Subcutaneous adipose tissue (tissue), 4 donors: ENCODE results near the gene VWF. TPM values are rescaled to one million over a fixed set of nuclear protein-coding genes. Genes with fewer than 3 reads are reported as not detected.

Source experiments
- total RNA-seq, 4 donors: library from RNA; depleted of rRNA; stranded (reverse); fragments of >200 nt; gene quantifications; one replicate each; pipeline ENCODE4 v1.1.0, GENCODE V29; 2016
- TF ChIP-seq, protein P1 (sequence below): fragments of 450-650 bp; IDR thresholded peaks from one replicate; pipeline ENCODE4 v1.5.1; 2016; ENCODE audit warnings: low read depth, mild to moderate bottlenecking, control low read depth, antibody characterized with exemption, moderate library complexity

VWF gene
- total RNA-seq, 4 donors from 2014 or later, result 132 to 853 (median 240) TPM

GRCh38 chr12:5921027-5921909 is 203.2 kb downstream of the VWF start:
- TF ChIP-seq, protein P1, sequence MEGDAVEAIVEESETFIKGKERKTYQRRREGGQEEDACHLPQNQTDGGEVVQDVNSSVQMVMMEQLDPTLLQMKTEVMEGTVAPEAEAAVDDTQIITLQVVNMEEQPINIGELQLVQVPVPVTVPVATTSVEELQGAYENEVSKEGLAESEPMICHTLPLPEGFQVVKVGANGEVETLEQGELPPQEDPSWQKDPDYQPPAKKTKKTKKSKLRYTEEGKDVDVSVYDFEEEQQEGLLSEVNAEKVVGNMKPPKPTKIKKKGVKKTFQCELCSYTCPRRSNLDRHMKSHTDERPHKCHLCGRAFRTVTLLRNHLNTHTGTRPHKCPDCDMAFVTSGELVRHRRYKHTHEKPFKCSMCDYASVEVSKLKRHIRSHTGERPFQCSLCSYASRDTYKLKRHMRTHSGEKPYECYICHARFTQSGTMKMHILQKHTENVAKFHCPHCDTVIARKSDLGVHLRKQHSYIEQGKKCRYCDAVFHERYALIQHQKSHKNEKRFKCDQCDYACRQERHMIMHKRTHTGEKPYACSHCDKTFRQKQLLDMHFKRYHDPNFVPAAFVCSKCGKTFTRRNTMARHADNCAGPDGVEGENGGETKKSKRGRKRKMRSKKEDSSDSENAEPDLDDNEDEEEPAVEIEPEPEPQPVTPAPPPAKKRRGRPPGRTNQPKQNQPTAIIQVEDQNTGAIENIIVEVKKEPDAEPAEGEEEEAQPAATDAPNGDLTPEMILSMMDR, result no peak

GRCh38 chr12:5916785-5917290 is 207.6 kb downstream of the VWF start:
- TF ChIP-seq, protein P1, result no peak

- TF ChIP-seq, protein P1, result no peak
These were observed 209.0 kb downstream of the VWF start for GRCh38 chr12:5915511-5915910.

DNA sequence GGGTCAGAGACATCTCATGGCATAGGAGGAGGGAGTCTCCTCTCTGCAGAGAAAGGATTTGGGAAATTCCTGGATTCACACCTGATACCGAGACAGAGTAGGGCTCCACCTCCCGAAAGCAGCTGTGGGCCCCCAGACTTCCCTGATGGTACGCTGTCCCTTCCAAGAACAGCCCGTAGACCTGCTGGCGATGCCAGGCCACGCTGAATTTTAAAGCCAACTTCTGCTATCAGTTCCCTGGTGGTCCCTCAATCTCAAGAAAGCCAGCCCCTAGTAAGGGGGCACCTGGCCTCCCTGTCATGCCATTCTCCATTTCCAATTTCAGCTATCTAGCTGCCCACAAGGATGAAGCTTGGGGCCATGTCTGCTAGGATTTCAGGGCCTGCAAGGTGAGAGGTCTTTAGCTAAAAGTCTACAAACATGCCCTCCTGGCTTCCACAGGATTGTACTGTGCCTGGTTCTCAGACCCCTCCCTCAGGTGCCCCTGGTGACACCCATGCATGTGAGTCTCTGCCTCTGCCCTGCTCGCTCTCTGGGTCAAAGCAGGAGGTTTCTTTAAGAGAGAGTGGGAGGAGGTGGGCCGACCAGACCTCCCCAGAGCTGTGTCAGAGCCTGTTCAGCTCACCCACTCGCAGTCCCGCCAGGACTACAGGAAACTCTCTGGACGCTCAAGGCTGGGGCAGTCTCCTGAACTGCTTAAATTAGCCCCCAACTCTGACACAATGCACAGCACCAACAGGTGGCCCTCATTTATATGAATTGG is 209.9 kb downstream of the VWF start:
- TF ChIP-seq, protein P1, result no peak

GRCh38 chr12:5913387-5913786 is 211.1 kb downstream of the VWF start:
- TF ChIP-seq, protein P1, result no peak

- TF ChIP-seq, protein P1, result no peak
These were observed 211.8 kb downstream of the VWF start for GRCh38 chr12:5912437-5913334.
